HCT116 (cell line): ENCODE data around the gene GSTM4. TPM values are rescaled to one million over a fixed set of nuclear protein-coding genes. Genes with fewer than 3 reads are reported as not detected.

Experiments used
- ATAC-seq: fragments of 200-7000 bp; cut with Tn5 transposase; 2 replicates; pipeline ENCODE4 v1.9.1; 2020; ENCODE audit warnings: mild to moderate bottlenecking, moderate library complexity
- BruUV-seq: library from RNA; stranded (reverse); fragments of 400-500 nt; replicated peaks from 2 replicates; lab custom pipeline; 2021; lab: Mats Ljungman, UMichigan
- CTCF ChIA-PET: fragments of 300-600 bp; sonication (Branson Sonifier 250); formaldehyde crosslinking; loops from one replicate; lab custom pipeline; 2021; ENCODE audit warnings: antibody characterized with exemption; lab: Charles Lee
- POLR2A ChIA-PET: fragments of 300-600, 350-600 bp; sonication (Branson Sonifier 250); formaldehyde crosslinking; loops from one replicate; lab custom pipeline; 2021; ENCODE audit warnings: antibody characterized with exemption; lab: Charles Lee
- RAD21 ChIA-PET, 2 experiments: fragments of 300-600 bp; sonication (Branson Sonifier 250); formaldehyde crosslinking; loops; one replicate each; lab custom pipeline; 2023; ENCODE audit warnings: low total read pairs in 2 of 2; ENCODE audit not compliant: uncharacterized antibody in 2 of 2, unreplicated experiment in 2 of 2, low non-redundant PET in 1 of 2; lab: Charles Lee
- DNase-seq: peaks from one replicate; pipeline ENCODE4 v3.0.0-alpha.2; 2010; ENCODE audit warnings: low read depth, low spot score
- H2AFZ ChIP-seq: fragments of 200-600 bp; shearing (Covaris generic), sonication (generic); 2 replicates; pipeline ENCODE4 v1.6.1; 2017; ENCODE audit warnings: low read depth, mixed run types, mixed read lengths, antibody characterized with exemption, low read length; ENCODE audit not compliant: poor library complexity, severe bottlenecking
- H3K27ac ChIP-seq: 2 replicates; pipeline ENCODE4 v1.5.1; 2012; ENCODE audit warnings: low read depth, low read length
- H3K27me3 ChIP-seq: fragments of 200-600 bp; sonication (generic); 2 replicates; pipeline ENCODE4 v1.6.1; 2016; ENCODE audit warnings: mixed run types, low read length, mixed read lengths; ENCODE audit not compliant: insufficient read depth
- H3K36me3 ChIP-seq, 2 experiments: fragments of 200-500 bp in 1 of 2; fragments of 200-600 bp in 1 of 2; sonication (Bioruptor generic) in 1 of 2; sonication (generic) in 1 of 2; 2 replicates each; pipeline versions ENCODE4 v1.5.1 to v1.6.1; 2014 to 2016; ENCODE audit warnings: low read length in 2 of 2, inconsistent platforms in 1 of 2, mixed read lengths in 1 of 2, mixed run types in 1 of 2; ENCODE audit not compliant: insufficient read depth in 2 of 2, control insufficient read depth in 1 of 2
- H3K4me1 ChIP-seq, 2 experiments: fragments of 200-600 bp in 1 of 2; sonication (generic) in 1 of 2; 2 replicates each; pipeline versions ENCODE4 v1.5.1 to v1.6.1; 2012 to 2017; ENCODE audit warnings: low read length in 2 of 2, inconsistent platforms in 1 of 2, mild to moderate bottlenecking in 1 of 2, mixed read lengths in 1 of 2, mixed run types in 1 of 2, moderate library complexity in 1 of 2; ENCODE audit not compliant: insufficient read depth in 2 of 2, control insufficient read depth in 1 of 2
- H3K4me2 ChIP-seq: fragments of 200-600 bp; sonication (generic); 2 replicates; pipeline ENCODE4 v1.6.1; 2017; ENCODE audit warnings: mixed run types, low read length, mixed read lengths
- H3K4me3 ChIP-seq, 2 experiments: fragments of 200-600 bp in 1 of 2; sonication (generic) in 1 of 2; replicated peaks in 1 of 2; 2 replicates each; pipeline ENCODE4 v1.5.1; 2011 to 2016; ENCODE audit warnings: low read length in 2 of 2, control low read depth in 1 of 2, low read depth in 1 of 2, mild to moderate bottlenecking in 1 of 2, mixed read lengths in 1 of 2, mixed run types in 1 of 2
- H3K79me2 ChIP-seq: fragments of 200-600 bp; sonication (generic); 2 replicates; pipeline ENCODE4 v1.6.1; 2017; ENCODE audit warnings: mild to moderate bottlenecking, mixed run types, low read length, moderate library complexity, mixed read lengths; ENCODE audit not compliant: insufficient read depth
- H3K9ac ChIP-seq: fragments of 200-600 bp; sonication (generic); 2 replicates; pipeline ENCODE4 v1.6.1; 2016; ENCODE audit warnings: low read length, mixed read lengths
- H3K9me2 ChIP-seq: fragments of 200-600 bp; sonication (generic), shearing (Covaris generic); 2 replicates; pipeline ENCODE4 v1.6.1; 2017; ENCODE audit warnings: mixed run types, mild to moderate bottlenecking, moderate library complexity; ENCODE audit not compliant: insufficient read depth
- H3K9me3 ChIP-seq, 2 experiments: fragments of 200-500 bp in 1 of 2; fragments of 200-600 bp in 1 of 2; sonication (Bioruptor generic) in 1 of 2; sonication (generic) in 1 of 2; 2 replicates each; pipeline ENCODE4 v1.6.1; 2014 to 2017; ENCODE audit warnings: low read length in 2 of 2, mixed read lengths in 2 of 2, inconsistent platforms in 1 of 2, low read depth in 1 of 2, mild to moderate bottlenecking in 1 of 2, mixed run types in 1 of 2, moderate library complexity in 1 of 2; ENCODE audit not compliant: control insufficient read depth in 1 of 2, insufficient read depth in 1 of 2
- H4K20me1 ChIP-seq: fragments of 200-600 bp; sonication (generic), shearing (Covaris generic); 2 replicates; pipeline ENCODE4 v1.6.1; 2017; ENCODE audit warnings: mixed run types, mild to moderate bottlenecking, moderate library complexity; ENCODE audit not compliant: insufficient read depth
- CBX3 ChIP-seq: IDR thresholded peaks from 2 replicates; pipeline ENCODE4 v1.6.1; 2012; ENCODE audit warnings: low read depth
- CEBPB ChIP-seq: IDR thresholded peaks from 2 replicates; pipeline ENCODE4 v1.6.1; 2012; ENCODE audit warnings: low read depth
- ELF1 ChIP-seq: IDR thresholded peaks from 2 replicates; pipeline ENCODE4 v1.6.1; 2012; ENCODE audit warnings: low read depth, borderline replicate concordance
- EZH2 ChIP-seq: fragments of 200-600 bp; sonication (generic); IDR thresholded peaks from 2 replicates; pipeline ENCODE4 v1.6.1; 2017; ENCODE audit warnings: antibody characterized with exemption, mixed run types
- EZH2phosphoT487 ChIP-seq: fragments of 200-600 bp; IDR thresholded peaks from 2 replicates; pipeline ENCODE4 v1.6.1; 2018; ENCODE audit warnings: antibody characterized with exemption, borderline replicate concordance
- FOSL1 ChIP-seq: IDR thresholded peaks from 2 replicates; pipeline ENCODE4 v1.6.1; 2012; ENCODE audit warnings: low read depth
- POLR2A ChIP-seq: IDR thresholded peaks from 2 replicates; pipeline ENCODE4 v1.7.0; 2011; ENCODE audit warnings: borderline replicate concordance; ENCODE audit not compliant: insufficient read depth, insufficient read length; ENCODE audit errors: extremely low read depth
- POLR2AphosphoS5 ChIP-seq: IDR thresholded peaks from 2 replicates; pipeline ENCODE4 v1.6.1; 2011; ENCODE audit warnings: mild to moderate bottlenecking, low read depth, low read length, moderate library complexity
- RAD21 ChIP-seq: IDR thresholded peaks from 2 replicates; pipeline ENCODE4 v1.6.1; 2012; ENCODE audit warnings: low read depth, mild to moderate bottlenecking
- SIN3A ChIP-seq: IDR thresholded peaks from 2 replicates; pipeline ENCODE4 v1.6.1; 2012; ENCODE audit warnings: low read depth
- SP1 ChIP-seq: IDR thresholded peaks from 2 replicates; pipeline ENCODE4 v1.6.1; 2012; ENCODE audit warnings: low read depth
- ZFX ChIP-seq: fragments of 450-650 bp; IDR thresholded peaks from 2 replicates; pipeline ENCODE4 v1.6.1; 2017
- ZNF274 ChIP-seq: fragments of 200-500 bp; sonication (Bioruptor generic); IDR thresholded peaks from 2 replicates; pipeline ENCODE4 v1.6.1; 2014; ENCODE audit warnings: mild to moderate bottlenecking, low read depth, low read length, inconsistent platforms
- intact Hi-C: fragments of 100-400 bp; cut with micrococcal nuclease; formaldehyde crosslinking; loops from 2 replicates; pipeline ENCODE4 v1.10.0; 2022
- total RNA-seq: library from RNA; stranded (reverse); gene quantifications from one replicate; pipeline ENCODE4 v1.2.1, GENCODE V29; 2021; ENCODE audit not compliant: unreplicated experiment
- TF ChIP-seq, protein P1 (sequence below): IDR thresholded peaks from 2 replicates; pipeline ENCODE4 v1.6.1; 2011; ENCODE audit warnings: mild to moderate bottlenecking, low read length, moderate library complexity; ENCODE audit not compliant: insufficient replicate concordance; ENCODE audit errors: extremely low read depth
- TF ChIP-seq, protein P2 (sequence below): IDR thresholded peaks from 2 replicates; pipeline ENCODE4 v1.6.1; 2012
- TF ChIP-seq, protein P3 (sequence below): IDR thresholded peaks from 2 replicates; pipeline ENCODE4 v1.6.1; 2012
- TF ChIP-seq, protein P4 (sequence below): IDR thresholded peaks from 2 replicates; pipeline ENCODE4 v1.6.1; 2012; ENCODE audit warnings: low read depth
- TF ChIP-seq, protein P5 (sequence below), 3 experiments: fragments of 200-600 bp in 1 of 3; sonication (generic) in 1 of 3; IDR thresholded peaks in 2 of 3; conservative IDR thresholded peaks in 1 of 3; 2 replicates each; pipeline ENCODE4 v1.5.1; 2012 to 2017; ENCODE audit warnings: low read depth in 2 of 3, low read length in 2 of 3, antibody characterized with exemption in 1 of 3, borderline replicate concordance in 1 of 3, control low read depth in 1 of 3, mild to moderate bottlenecking in 1 of 3, mixed read lengths in 1 of 3, mixed run types in 1 of 3, moderate library complexity in 1 of 3; ENCODE audit not compliant: insufficient read depth in 1 of 3

GSTM4 gene
- total RNA-seq, 1 experiment from 2014 or later = 15.9 TPM

DNA sequence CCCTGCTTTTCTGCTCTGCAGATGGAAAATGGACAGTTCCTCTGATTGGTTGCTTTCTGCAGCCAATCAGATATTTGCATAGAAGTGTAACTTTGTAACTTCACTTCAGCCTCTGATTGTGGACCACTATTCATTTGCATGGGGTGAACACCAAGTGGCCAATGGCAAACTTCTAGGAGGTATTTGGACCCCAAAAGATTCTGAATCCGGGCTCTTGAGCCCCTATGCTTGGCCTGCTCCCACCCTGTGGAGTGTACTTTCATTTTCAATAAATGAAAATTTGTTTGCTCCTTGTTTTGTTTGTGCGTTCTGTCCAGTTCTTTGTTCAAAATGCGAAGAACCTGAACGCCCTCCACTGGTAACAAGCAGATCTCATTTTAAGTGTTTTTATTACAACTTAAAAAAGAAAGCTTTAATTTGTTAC is 6.4 kb upstream of the GSTM4 start (continued):
- TF ChIP-seq EZH2phosphoT487 (no peak), CEBPB (no peak), ELF1 (no peak), CBX3 (no peak), POLR2AphosphoS5 (no peak), ZNF274 (no peak)
- TF ChIP-seq, protein P1, sequence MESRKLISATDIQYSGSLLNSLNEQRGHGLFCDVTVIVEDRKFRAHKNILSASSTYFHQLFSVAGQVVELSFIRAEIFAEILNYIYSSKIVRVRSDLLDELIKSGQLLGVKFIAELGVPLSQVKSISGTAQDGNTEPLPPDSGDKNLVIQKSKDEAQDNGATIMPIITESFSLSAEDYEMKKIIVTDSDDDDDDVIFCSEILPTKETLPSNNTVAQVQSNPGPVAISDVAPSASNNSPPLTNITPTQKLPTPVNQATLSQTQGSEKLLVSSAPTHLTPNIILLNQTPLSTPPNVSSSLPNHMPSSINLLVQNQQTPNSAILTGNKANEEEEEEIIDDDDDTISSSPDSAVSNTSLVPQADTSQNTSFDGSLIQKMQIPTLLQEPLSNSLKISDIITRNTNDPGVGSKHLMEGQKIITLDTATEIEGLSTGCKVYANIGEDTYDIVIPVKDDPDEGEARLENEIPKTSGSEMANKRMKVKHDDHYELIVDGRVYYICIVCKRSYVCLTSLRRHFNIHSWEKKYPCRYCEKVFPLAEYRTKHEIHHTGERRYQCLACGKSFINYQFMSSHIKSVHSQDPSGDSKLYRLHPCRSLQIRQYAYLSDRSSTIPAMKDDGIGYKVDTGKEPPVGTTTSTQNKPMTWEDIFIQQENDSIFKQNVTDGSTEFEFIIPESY = no peak
- TF ChIP-seq, protein P2, sequence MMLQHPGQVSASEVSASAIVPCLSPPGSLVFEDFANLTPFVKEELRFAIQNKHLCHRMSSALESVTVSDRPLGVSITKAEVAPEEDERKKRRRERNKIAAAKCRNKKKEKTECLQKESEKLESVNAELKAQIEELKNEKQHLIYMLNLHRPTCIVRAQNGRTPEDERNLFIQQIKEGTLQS = no peak
- TF ChIP-seq, protein P3, sequence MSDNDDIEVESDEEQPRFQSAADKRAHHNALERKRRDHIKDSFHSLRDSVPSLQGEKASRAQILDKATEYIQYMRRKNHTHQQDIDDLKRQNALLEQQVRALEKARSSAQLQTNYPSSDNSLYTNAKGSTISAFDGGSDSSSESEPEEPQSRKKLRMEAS = no peak

DNA sequence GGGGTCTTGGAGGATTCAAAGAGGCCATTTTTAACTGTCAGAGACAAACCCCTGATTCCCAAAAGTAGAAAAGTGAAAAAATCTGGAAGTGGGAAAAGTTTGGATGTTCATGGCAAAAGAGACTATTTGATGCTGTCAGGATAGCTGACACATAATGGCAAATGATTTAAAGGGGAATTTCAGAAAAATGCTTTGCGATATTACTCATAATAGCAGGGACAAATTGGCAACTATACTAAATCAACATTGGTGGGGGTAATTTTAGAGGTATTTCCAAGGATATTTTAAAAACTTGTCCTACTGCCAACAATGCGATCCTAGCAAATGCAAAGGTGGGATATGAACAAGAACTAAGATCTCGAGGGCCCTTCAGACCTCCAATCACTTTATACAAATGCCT is 5.3 kb upstream of the GSTM4 start:
- no peak for DNase-seq
- H3K4me3 ChIP-seq = no peak overlapping the region
- no TSS peak for BruUV-seq
- ChIA-PET RAD21 (interaction anchor here (1.3 to 1.4 kb wide), 2 partner anchors 10 to 11 kb away, joined by 3 to 7 read pairs; no protein-coding TSS in a partner anchor), POLR2A (interaction anchor here (1.9 to 2.1 kb wide), 2 partner anchors 11 to 102 kb away, joined by 6 to 8 read pairs; partner anchors contain the start of gene GNAI3), CTCF (interaction anchor here (0.7 to 3.5 kb wide), 8 partner anchors 10 to 334 kb away, joined by 3 to 57 read pairs (median 9); partner anchors contain the start of genes AHCYL1 and GNAI3)
- H3K79me2 ChIP-seq = no peaks in the 10 kb centered on the region
- H3K4me1 ChIP-seq = peaks cover 0 to 9% of the 10 kb centered on the region in 2 experiments; a peak in 3 of 4 replicates
- no peak overlapping the region for H3K4me2 ChIP-seq
- ATAC-seq = no peak
- no peaks in the 10 kb centered on the region for H3K36me3 ChIP-seq
- H3K27ac ChIP-seq = no peak overlapping the region
- H4K20me1 ChIP-seq = no peaks in the 10 kb centered on the region
- H2AFZ ChIP-seq = no peak overlapping the region
- peaks cover 10% of the 10 kb centered on the region; the same call in 1 of the 2 replicates for H3K27me3 ChIP-seq
- H3K9ac ChIP-seq = no peak overlapping the region
- TF ChIP-seq FOSL1 = no peak
- no peak for TF ChIP-seq SP1
- no peak for TF ChIP-seq POLR2AphosphoS5
- TF ChIP-seq RAD21 = no peak
- no peak for TF ChIP-seq SIN3A
- TF ChIP-seq, protein P4, sequence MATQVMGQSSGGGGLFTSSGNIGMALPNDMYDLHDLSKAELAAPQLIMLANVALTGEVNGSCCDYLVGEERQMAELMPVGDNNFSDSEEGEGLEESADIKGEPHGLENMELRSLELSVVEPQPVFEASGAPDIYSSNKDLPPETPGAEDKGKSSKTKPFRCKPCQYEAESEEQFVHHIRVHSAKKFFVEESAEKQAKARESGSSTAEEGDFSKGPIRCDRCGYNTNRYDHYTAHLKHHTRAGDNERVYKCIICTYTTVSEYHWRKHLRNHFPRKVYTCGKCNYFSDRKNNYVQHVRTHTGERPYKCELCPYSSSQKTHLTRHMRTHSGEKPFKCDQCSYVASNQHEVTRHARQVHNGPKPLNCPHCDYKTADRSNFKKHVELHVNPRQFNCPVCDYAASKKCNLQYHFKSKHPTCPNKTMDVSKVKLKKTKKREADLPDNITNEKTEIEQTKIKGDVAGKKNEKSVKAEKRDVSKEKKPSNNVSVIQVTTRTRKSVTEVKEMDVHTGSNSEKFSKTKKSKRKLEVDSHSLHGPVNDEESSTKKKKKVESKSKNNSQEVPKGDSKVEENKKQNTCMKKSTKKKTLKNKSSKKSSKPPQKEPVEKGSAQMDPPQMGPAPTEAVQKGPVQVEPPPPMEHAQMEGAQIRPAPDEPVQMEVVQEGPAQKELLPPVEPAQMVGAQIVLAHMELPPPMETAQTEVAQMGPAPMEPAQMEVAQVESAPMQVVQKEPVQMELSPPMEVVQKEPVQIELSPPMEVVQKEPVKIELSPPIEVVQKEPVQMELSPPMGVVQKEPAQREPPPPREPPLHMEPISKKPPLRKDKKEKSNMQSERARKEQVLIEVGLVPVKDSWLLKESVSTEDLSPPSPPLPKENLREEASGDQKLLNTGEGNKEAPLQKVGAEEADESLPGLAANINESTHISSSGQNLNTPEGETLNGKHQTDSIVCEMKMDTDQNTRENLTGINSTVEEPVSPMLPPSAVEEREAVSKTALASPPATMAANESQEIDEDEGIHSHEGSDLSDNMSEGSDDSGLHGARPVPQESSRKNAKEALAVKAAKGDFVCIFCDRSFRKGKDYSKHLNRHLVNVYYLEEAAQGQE = no peak
- no peak for TF ChIP-seq POLR2A
- no peak for TF ChIP-seq ZFX
- TF ChIP-seq, protein P5, sequence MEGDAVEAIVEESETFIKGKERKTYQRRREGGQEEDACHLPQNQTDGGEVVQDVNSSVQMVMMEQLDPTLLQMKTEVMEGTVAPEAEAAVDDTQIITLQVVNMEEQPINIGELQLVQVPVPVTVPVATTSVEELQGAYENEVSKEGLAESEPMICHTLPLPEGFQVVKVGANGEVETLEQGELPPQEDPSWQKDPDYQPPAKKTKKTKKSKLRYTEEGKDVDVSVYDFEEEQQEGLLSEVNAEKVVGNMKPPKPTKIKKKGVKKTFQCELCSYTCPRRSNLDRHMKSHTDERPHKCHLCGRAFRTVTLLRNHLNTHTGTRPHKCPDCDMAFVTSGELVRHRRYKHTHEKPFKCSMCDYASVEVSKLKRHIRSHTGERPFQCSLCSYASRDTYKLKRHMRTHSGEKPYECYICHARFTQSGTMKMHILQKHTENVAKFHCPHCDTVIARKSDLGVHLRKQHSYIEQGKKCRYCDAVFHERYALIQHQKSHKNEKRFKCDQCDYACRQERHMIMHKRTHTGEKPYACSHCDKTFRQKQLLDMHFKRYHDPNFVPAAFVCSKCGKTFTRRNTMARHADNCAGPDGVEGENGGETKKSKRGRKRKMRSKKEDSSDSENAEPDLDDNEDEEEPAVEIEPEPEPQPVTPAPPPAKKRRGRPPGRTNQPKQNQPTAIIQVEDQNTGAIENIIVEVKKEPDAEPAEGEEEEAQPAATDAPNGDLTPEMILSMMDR (IDR thresholded peaks at IDR 0.05 in 2 of 3, conservative IDR thresholded peaks at IDR 0.05 in 1 of 3; ENCODE audit: borderline replicate concordance in 1 of 3, insufficient read depth in 1 of 3, low read depth in 2 of 3, low read length in 2 of 3) = no peak
- TF ChIP-seq, protein P2 = no peak
- TF ChIP-seq EZH2 = no peak
- intact Hi-C loops = no loop called here
- no peaks in the 10 kb centered on the region for H3K9me3 ChIP-seq
- H3K9me2 ChIP-seq = no peaks in the 10 kb centered on the region
